Muscle of leg (tissue), 16 donors: ENCODE measurements around the gene SLIT3. TPM values are rescaled to one million over a fixed set of nuclear protein-coding genes. Genes with fewer than 3 reads are reported as not detected.
A peak's percentile ranks its signal among the peaks of the same experiment; 100 is the strongest.

Experiments
- DNase-seq: peaks from one replicate; pipeline ENCODE4 v3.0.0; 2013
- H3K27ac ChIP-seq: one replicate; pipeline ENCODE4 v1.5.1; 2013; ENCODE audit warnings: mild to moderate bottlenecking, low read length, control low read depth
- H3K27me3 ChIP-seq: one replicate; pipeline ENCODE4 v1.6.1; 2013; ENCODE audit warnings: low read length; ENCODE audit not compliant: control insufficient read depth, insufficient read depth
- H3K36me3 ChIP-seq: one replicate; pipeline ENCODE4 v1.6.1; 2013; ENCODE audit warnings: low read length; ENCODE audit not compliant: control insufficient read depth, insufficient read depth
- H3K4me1 ChIP-seq: one replicate; pipeline ENCODE4 v1.6.1; 2013; ENCODE audit warnings: low read length; ENCODE audit not compliant: control insufficient read depth, insufficient read depth
- H3K4me3 ChIP-seq: one replicate; pipeline ENCODE4 v1.5.1; 2013; ENCODE audit warnings: low read length, control low read depth
- H3K9me3 ChIP-seq: replicated peaks from 2 replicates; pipeline ENCODE4 v1.6.1; 2013; ENCODE audit warnings: low read depth, low read length; ENCODE audit not compliant: control insufficient read depth
- WGBS: methylation state at CpG from one replicate; pipeline ENCODE4 v1.1.5; 2013; ENCODE audit warnings: missing lambda C conversion rate; ENCODE audit not compliant: insufficient coverage; 5-methylcytosine and 5-hydroxymethylcytosine counted together
- long read RNA-seq, 11 donors: transcript quantifications; one replicate each; lab custom pipeline, GENCODE V29; 2026
- polyA plus RNA-seq, 8 donors: library from polyadenylated mRNA; unstranded; fragments of 120-200 nt; gene quantifications; one replicate each; pipeline versions ENCODE4 v1.2.1 to v1.2.3, GENCODE V29; 2013; ENCODE audit warnings: inconsistent platforms in 1 of 8, low replicate concordance in 1 of 8; ENCODE audit not compliant: insufficient read length in 8 of 8, insufficient read depth in 1 of 8
- total RNA-seq: library from RNA; stranded (reverse); fragments of 120-200 nt; gene quantifications from one replicate; pipeline ENCODE4 v1.2.4, GENCODE V29; 2013

SLIT3 gene
- total RNA-seq (7.4 TPM), polyA plus RNA-seq (10 to 100 TPM in 5 of 8 donors, 1 to 10 TPM in 3; 5.2 to 36.4 (median 12.8) TPM)
- long read RNA-seq, donor 1, result 0 reads
- long read RNA-seq, donor 2, result 0 reads
- long read RNA-seq, donor 3, result 0 reads
- long read RNA-seq, donor 4, result 0 reads
- long read RNA-seq, donor 5, result 0 reads
- long read RNA-seq, donor 6, result 0 reads
- long read RNA-seq, donor 7, result 0 reads
- long read RNA-seq, donor 8, result 0 reads
- long read RNA-seq, donor 9, result 0 reads
- long read RNA-seq, donor 10, result 0 reads
- long read RNA-seq, donor 11, result 0 reads

DNA sequence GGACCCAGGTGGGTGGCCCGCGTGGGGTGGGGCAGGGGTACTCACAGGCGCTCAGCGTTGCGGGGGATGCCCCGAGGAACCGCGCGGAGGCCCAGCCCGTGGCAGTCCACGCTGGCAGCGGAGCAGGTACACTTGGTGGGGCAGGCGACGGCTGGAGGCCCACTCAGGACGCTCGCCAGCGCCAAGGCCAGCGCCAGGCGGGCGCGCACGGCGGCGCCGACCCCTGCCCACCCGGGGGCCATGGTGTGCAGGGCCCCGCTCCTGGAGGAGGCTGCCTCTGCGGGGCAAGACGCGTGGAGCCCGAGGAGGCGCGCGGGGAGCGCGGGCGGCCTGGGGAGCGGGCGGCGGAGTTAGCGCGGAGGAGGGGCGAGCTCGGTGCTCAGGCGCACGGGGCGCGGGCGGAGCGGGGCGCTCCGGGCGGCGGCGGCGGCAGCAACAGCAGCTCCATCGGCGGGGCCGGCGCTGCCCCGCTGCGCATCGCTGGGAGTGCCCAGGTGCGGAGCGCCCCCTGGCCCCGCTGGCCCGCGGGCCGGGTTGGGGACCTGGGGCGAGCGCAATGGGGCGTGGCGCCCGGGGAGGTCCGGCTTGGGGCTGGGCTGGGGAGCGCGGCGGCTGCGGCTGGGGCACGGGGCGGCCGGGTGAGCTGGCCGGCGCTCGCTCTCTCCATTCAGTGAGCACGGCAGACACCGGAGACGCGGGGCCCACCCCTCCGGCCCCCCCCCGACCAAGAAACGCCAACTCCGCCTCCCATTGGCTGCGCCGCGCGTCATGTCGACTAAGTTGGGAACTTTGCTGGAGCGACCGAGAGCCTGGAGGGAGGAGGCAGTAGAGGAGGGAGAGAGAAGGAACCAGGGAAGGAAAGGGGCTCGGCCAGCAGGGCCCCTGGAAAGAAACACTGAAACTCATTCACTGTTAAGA lies at the start of gene SLIT3:
TSS of gene SLIT3 (minus strand) at position 672 of the 918 bp plus-strand sequence. CDS start at position 242, 430 bp downstream.
- Histone ChIP-seq H3K4me1 (peaks cover 20% of the 10 kb centered on the region), H3K4me3 (peak within 1 kb of the TSS; percentile 40), H3K9me3 (no peaks in the 10 kb centered on the region), H3K36me3 (no peaks in the 10 kb centered on the region), H3K27ac (peak within 1 kb of the TSS; percentile 3), H3K27me3 (peaks cover 51% of the 10 kb centered on the region)
- peak; percentile 92 for DNase-seq
- under 1% methylated on average over 83 of the region's 101 CpGs for WGBS

GRCh38 chr5:169350016-169350415 lies 49.1 kb upstream of the SLIT3 start:
- Histone ChIP-seq H3K4me1 (no peaks in the 10 kb centered on the region), H3K36me3 (no peaks in the 10 kb centered on the region), H3K27me3 (no peaks in the 10 kb centered on the region), H3K27ac (no peak overlapping the region), H3K9me3 (no peaks in the 10 kb centered on the region), H3K4me3 (no peak overlapping the region)
- no peak for DNase-seq
- WGBS, result 60% methylated on average over 1 of the region's 1 CpG

DNA sequence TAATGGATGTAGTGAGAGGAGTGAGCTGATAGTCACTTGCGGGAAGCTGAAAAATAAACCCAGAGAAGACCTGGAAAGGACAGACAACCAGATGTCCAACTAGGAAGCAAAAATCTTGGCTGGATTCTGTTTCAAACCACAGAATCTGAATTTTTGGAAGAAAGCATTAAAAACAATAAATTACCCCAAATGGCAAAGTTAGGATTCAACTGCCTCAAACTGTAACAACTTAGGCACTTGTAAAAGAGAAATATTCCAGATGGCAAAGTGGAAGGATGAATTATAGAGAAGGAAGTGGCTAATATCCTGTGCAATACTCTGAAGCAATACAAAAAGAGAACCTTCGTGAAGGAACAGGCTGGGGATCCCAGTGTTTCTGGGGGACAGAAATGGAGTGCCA lies 46.8 kb upstream of the SLIT3 start:
- no peak overlapping the region for H3K4me3 ChIP-seq

GRCh38 chr5:169344629-169345028 lies 43.7 kb upstream of the SLIT3 start:
- Histone ChIP-seq H3K4me1 (no peaks in the 10 kb centered on the region), H3K9me3 (no peaks in the 10 kb centered on the region), H3K4me3 (no peak overlapping the region), H3K27me3 (no peaks in the 10 kb centered on the region), H3K27ac (no peak overlapping the region), H3K36me3 (no peaks in the 10 kb centered on the region)
- peak; percentile 38 for DNase-seq
- no CpG with 5 or more reads among the region's 3 CpGs for WGBS

More for the DNA sequence above, 46.8 kb upstream of the SLIT3 start:
- Histone ChIP-seq H3K27ac (no peak overlapping the region), H3K36me3 (no peaks in the 10 kb centered on the region), H3K27me3 (no peaks in the 10 kb centered on the region), H3K9me3 (no peaks in the 10 kb centered on the region), H3K4me1 (no peaks in the 10 kb centered on the region)
- no peak for DNase-seq
- 45% methylated on average over 1 of the region's 2 CpGs for WGBS

GRCh38 chr5:169343766-169344165 lies 42.8 kb upstream of the SLIT3 start:
- DNase-seq, result no peak
- Histone ChIP-seq H3K27ac (no peak overlapping the region), H3K27me3 (no peaks in the 10 kb centered on the region), H3K4me3 (no peak overlapping the region), H3K36me3 (no peaks in the 10 kb centered on the region), H3K9me3 (no peaks in the 10 kb centered on the region), H3K4me1 (no peaks in the 10 kb centered on the region)

DNA sequence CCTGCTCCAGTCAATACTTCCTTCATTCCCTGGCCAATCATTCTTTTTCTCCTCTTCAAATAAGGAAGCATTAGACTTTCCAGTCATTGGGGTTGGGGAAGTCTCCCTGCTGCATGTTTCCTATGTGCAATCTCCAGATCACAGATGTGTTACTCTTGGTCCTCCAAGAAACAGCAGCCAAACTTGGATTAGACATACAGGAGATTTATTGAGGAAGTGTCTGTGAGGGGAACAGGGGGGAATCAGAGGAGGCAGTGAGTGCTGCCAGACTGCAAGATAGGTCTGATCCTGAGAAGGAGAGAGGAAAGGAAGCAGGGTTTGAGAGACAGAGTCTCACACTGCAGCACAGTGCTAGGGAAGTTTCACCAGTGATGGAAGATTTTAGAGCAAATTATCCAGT lies 40.6 kb upstream of the SLIT3 start:
- DNase-seq, result peak; percentile 42
- H3K27ac ChIP-seq, result no peak overlapping the region
- no peaks in the 10 kb centered on the region for H3K27me3 ChIP-seq
- H3K4me3 ChIP-seq, result no peak overlapping the region
- no peaks in the 10 kb centered on the region for H3K4me1 ChIP-seq
- H3K36me3 ChIP-seq, result no peaks in the 10 kb centered on the region
- no peaks in the 10 kb centered on the region for H3K9me3 ChIP-seq

GRCh38 chr5:169339869-169340268 lies 38.9 kb upstream of the SLIT3 start:
- H3K9me3 ChIP-seq, result no peaks in the 10 kb centered on the region
- H3K36me3 ChIP-seq, result no peaks in the 10 kb centered on the region
- H3K4me3 ChIP-seq, result no peak overlapping the region
- H3K27ac ChIP-seq, result no peak overlapping the region
- WGBS, result 100% methylated on average over 1 of the region's 2 CpGs
- H3K4me1 ChIP-seq, result no peaks in the 10 kb centered on the region
- no peak for DNase-seq
- no peaks in the 10 kb centered on the region for H3K27me3 ChIP-seq

DNA sequence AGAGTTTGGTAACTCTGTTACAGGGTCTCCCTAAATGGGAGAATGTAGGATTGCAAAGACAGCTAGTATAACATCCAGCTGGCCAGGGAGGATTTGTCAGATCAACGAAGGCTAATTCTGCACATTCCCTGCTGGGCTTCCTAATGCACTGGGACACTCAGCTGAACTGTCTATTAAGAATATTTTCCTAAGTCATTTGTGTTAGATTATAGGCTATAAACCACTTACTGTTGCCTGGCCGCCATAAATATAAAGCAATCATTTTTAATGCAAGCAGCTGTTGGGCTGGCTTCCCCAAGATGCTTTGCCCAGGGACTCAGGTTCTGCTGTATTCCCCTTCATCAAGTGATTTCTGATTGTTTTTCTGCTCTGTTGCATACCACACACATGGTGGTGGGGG lies 35.3 kb upstream of the SLIT3 start:
- WGBS, result no CpG with 5 or more reads among the region's 2 CpGs
- Histone ChIP-seq H3K27me3 (no peaks in the 10 kb centered on the region), H3K4me1 (no peaks in the 10 kb centered on the region), H3K9me3 (no peaks in the 10 kb centered on the region), H3K27ac (no peak overlapping the region), H3K36me3 (no peaks in the 10 kb centered on the region), H3K4me3 (no peak overlapping the region)
- no peak for DNase-seq

GRCh38 chr5:169335806-169336205 lies 34.9 kb upstream of the SLIT3 start:
- no CpG with 5 or more reads among the region's 2 CpGs for WGBS
- H3K4me1 ChIP-seq, result no peaks in the 10 kb centered on the region
- DNase-seq, result no peak
- no peaks in the 10 kb centered on the region for H3K27me3 ChIP-seq
- H3K27ac ChIP-seq, result no peak overlapping the region
- H3K9me3 ChIP-seq, result no peaks in the 10 kb centered on the region
- no peaks in the 10 kb centered on the region for H3K36me3 ChIP-seq
- H3K4me3 ChIP-seq, result no peak overlapping the region

DNA sequence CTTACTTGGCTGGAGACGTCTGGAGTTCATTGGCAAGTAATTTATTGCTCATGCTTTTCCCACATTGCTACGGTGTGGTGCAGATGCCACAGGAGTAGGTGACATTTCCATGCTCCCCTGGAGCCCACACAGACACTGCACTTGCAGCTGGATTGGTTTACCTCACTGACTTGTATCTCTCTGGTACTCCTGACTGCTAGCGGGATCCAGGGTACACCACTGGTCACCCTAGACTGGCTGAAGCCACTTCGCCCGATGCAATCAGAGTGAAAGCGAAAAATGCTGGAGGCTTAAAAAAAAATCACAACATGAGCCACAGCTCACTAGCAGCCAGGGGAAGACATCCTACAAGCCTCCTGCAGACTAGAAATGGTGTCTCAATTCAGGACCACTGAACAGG lies 32.6 kb upstream of the SLIT3 start:
- no peaks in the 10 kb centered on the region for H3K27me3 ChIP-seq
- no peak overlapping the region for H3K27ac ChIP-seq
- no peak overlapping the region for H3K4me3 ChIP-seq
- no peaks in the 10 kb centered on the region for H3K36me3 ChIP-seq
- H3K4me1 ChIP-seq, result no peaks in the 10 kb centered on the region
- no peaks in the 10 kb centered on the region for H3K9me3 ChIP-seq
- no peak for DNase-seq
- 37% methylated on average over 2 of the region's 6 CpGs for WGBS
